Gastrocnemius medialis (tissue), 4 donors: ENCODE results near the gene PPARA. TPM values are rescaled to one million over a fixed set of nuclear protein-coding genes. Genes with fewer than 3 reads are reported as not detected.

ENCODE experiments used
- ATAC-seq, 2 donors: fragments of 150-250 bp; one replicate each; pipeline ENCODE4 v1.9.1; 2016
- DNase-seq, 2 donors: peaks; one replicate each; pipeline ENCODE4 v3.0.0-alpha.2; 2019
- H3K27ac ChIP-seq, 4 donors: fragments of 200-600 bp; sonication (generic); 1 replicate in 1 of 4; 2 replicates in 3 of 4; pipeline ENCODE4 v1.5.1; 2016 to 2018; ENCODE audit warnings: mild to moderate bottlenecking in 2 of 4, moderate library complexity in 1 of 4
- H3K27me3 ChIP-seq, 3 donors: fragments of 200-600 bp; sonication (generic) in 2 of 3; 1 replicate in 1 of 3; 2 replicates in 2 of 3; pipeline versions ENCODE4 v1.5.1 to v1.6.0; 2016 to 2019; ENCODE audit warnings: mild to moderate bottlenecking in 1 of 3, moderate library complexity in 1 of 3
- H3K36me3 ChIP-seq, 2 donors: fragments of 200-600 bp; sonication (generic) in 1 of 2; one replicate each; pipeline ENCODE4 v1.5.1; 2017 to 2018
- H3K4me1 ChIP-seq, 2 donors: fragments of 200-600 bp; sonication (generic) in 1 of 2; one replicate each; pipeline ENCODE4 v1.5.1; 2016 to 2017; ENCODE audit warnings: mild to moderate bottlenecking in 2 of 2
- H3K4me3 ChIP-seq, 4 donors: fragments of 200-600 bp; sonication (generic) in 3 of 4; 1 replicate in 1 of 4; 2 replicates in 3 of 4; pipeline ENCODE4 v1.5.1; 2016 to 2019; ENCODE audit warnings: mild to moderate bottlenecking in 2 of 4
- H3K9me3 ChIP-seq, 3 donors: fragments of 200-600 bp; sonication (generic) in 2 of 3; 1 replicate in 1 of 3; 2 replicates in 2 of 3; pipeline ENCODE4 v1.5.1; 2016 to 2019
- POLR2A ChIP-seq, 2 donors: fragments of 450-650 bp; IDR thresholded peaks; one replicate each; pipeline ENCODE4 v1.6.1; 2017; ENCODE audit warnings: antibody characterized with exemption in 2 of 2, mild to moderate bottlenecking in 2 of 2, moderate library complexity in 2 of 2
- in situ Hi-C, 4 donors: fragments of 200-750 bp; cut with MboI; loops; one replicate each; pipeline versions ENCODE4 v1.15.0 to v1.8.0; 2017; ENCODE audit warnings: low sequenced_read_pairs in 4 of 4
- intact Hi-C: fragments of 100-400 bp; cut with DNase I; formaldehyde crosslinking; loops from one replicate; pipeline ENCODE4 v1.15.1; 2023; ENCODE audit warnings: low total_unique reads
- total RNA-seq, 4 donors: library from RNA; depleted of rRNA; stranded (reverse); fragments of >200 nt; gene quantifications; one replicate each; pipeline versions ENCODE4 v1.1.0 to v1.2.3, GENCODE V29; 2016
- TF ChIP-seq, protein P1 (sequence below), 5 experiments: fragments of 450-650 bp in 3 of 5; fragments of 200-600 bp in 2 of 5; sonication (generic) in 2 of 5; IDR thresholded peaks in 4 of 5; conservative IDR thresholded peaks in 1 of 5; 1 replicate in 4 of 5; 2 replicates in 1 of 5; pipeline ENCODE4 v1.5.1; 2016 to 2019; ENCODE audit warnings: antibody characterized with exemption in 5 of 5, mild to moderate bottlenecking in 3 of 5, moderate library complexity in 3 of 5

The PPARA gene
- total RNA-seq, 4 donors from 2014 or later: 29.6 to 74.8 (median 57.9) TPM

DNA sequence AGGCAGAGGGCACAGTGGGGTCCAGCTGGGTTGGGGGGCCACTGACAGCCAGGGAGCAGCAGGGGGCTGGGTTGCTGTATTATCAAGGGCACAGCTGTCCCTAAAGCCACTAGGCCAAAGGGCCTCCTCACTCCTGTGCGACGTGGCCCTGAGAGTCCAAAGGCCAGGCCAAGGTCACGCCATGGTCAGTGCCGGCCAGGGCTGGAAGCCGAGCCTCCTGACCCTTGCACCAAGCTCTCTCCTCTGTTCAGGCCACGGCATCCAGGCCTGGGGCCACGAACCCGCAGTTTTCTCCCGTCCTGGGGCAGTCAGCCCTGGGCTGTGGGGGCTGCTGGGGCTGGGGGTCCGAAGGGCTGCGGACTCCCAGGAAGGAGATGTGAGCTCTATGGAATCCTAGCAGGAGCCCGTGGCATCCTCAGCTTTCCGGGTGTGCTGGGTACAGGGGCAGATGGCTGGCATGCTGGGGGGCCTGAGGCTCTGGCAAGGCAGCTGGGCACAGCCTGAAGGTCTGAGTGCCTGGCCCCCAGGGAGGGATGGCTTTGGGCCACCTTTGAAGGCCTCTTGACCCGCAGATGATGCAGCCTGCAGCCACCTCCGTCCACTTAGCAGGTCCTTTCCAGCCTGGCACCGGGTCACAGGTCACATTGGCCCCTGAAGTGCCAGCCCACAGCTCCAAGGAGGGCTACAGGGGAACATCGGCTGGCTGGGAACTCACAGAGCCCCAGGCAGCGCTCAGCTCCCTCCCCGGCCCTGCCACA is 17.3 kb upstream of the PPARA start:
- Histone ChIP-seq H3K36me3 (no peaks in the 10 kb centered on the region), H3K9me3 (no peaks in the 10 kb centered on the region), H3K27ac (no peak overlapping the region), H3K27me3 (no peaks in the 10 kb centered on the region), H3K4me1 (peaks cover 0 to 10% of the 10 kb centered on the region in 2 donors), H3K4me3 (no peak overlapping the region)
- no peak for TF ChIP-seq POLR2A (IDR thresholded peaks at IDR 0.05)
- TF ChIP-seq, protein P1, sequence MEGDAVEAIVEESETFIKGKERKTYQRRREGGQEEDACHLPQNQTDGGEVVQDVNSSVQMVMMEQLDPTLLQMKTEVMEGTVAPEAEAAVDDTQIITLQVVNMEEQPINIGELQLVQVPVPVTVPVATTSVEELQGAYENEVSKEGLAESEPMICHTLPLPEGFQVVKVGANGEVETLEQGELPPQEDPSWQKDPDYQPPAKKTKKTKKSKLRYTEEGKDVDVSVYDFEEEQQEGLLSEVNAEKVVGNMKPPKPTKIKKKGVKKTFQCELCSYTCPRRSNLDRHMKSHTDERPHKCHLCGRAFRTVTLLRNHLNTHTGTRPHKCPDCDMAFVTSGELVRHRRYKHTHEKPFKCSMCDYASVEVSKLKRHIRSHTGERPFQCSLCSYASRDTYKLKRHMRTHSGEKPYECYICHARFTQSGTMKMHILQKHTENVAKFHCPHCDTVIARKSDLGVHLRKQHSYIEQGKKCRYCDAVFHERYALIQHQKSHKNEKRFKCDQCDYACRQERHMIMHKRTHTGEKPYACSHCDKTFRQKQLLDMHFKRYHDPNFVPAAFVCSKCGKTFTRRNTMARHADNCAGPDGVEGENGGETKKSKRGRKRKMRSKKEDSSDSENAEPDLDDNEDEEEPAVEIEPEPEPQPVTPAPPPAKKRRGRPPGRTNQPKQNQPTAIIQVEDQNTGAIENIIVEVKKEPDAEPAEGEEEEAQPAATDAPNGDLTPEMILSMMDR (IDR thresholded peaks at IDR 0.05 in 4 of 5, conservative IDR thresholded peaks at IDR 0.05 in 1 of 5): no peak
- no peak for ATAC-seq
- in situ Hi-C loops (loop anchor here in 1 of 4 donors (25.0 kb wide), 1 partner anchor 404 kb away; the partner anchor contains the start of gene CELSR1), intact Hi-C loops (no loop called here)
- DNase-seq: no peak

DNA sequence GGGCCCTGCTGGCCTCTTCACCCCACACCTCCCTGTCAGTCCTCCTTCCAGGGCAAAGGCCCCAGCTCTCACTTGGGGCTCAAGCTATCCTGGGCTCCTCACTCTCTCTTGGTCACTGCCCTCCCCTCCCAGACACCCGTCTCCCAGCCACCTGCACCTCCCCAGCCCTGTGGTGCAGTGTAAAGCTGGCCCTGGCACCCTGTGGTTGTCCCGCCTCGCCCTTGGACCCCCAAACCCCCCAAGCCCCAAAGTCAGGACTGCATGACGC is 16.8 kb upstream of the PPARA start:
- no peak for TF ChIP-seq POLR2A (IDR thresholded peaks at IDR 0.05)
- TF ChIP-seq, protein P1 (IDR thresholded peaks at IDR 0.05 in 4 of 5, conservative IDR thresholded peaks at IDR 0.05 in 1 of 5): no peak
- no peak for DNase-seq
- Histone ChIP-seq H3K9me3 (no peaks in the 10 kb centered on the region), H3K4me3 (no peak overlapping the region), H3K36me3 (no peaks in the 10 kb centered on the region), H3K4me1 (peaks cover 0 to 10% of the 10 kb centered on the region in 2 donors), H3K27me3 (no peaks in the 10 kb centered on the region), H3K27ac (no peak overlapping the region)
- no peak for ATAC-seq
- intact Hi-C loops (no loop called here), in situ Hi-C loops (loop anchor here in 1 of 4 donors (25.0 kb wide), 1 partner anchor 404 kb away; the partner anchor contains the start of gene CELSR1)

DNA sequence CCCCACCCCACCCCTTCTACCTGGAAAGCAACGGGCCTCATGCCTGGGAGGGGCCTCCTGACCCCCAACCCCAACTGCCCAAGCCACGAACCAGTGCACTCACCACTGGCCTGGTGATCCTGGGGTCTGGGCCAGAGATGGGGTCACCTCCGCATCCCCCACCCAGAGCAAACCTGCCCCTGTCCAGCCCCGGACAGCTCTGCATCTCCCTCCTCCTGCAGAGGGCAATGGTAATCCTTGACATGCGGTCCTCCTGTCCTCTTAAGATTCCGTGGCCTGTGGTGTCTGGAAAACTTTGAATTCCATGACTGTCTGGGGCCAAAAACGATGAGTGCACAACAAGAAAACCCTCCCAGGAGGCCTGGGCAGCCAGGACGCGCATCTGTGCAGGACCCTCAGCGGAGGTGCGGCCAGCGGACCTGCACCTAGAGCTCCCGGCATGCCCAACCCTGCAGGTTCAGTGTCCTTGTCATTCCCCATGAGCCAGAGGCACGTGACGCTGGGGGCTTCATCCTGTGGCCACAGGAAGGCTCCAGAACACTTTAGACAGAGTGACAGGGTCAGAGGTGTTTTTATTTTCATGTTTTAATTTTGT is 16.1 kb upstream of the PPARA start:
- in situ Hi-C loops: loop anchor here in 1 of 4 donors (25.0 kb wide), 1 partner anchor 403 kb away; the partner anchor contains the start of gene CELSR1
- peaks cover 0 to 7% of the 10 kb centered on the region in 2 donors for H3K4me1 ChIP-seq
- TF ChIP-seq, protein P1 (IDR thresholded peaks at IDR 0.05 in 4 of 5, conservative IDR thresholded peaks at IDR 0.05 in 1 of 5): no peak
- TF ChIP-seq POLR2A (IDR thresholded peaks at IDR 0.05): no peak
- H3K27ac ChIP-seq: no peak overlapping the region
- no peak for ATAC-seq
- H3K27me3 ChIP-seq: no peaks in the 10 kb centered on the region
- no peaks in the 10 kb centered on the region for H3K36me3 ChIP-seq
- no peak for DNase-seq
- no peaks in the 10 kb centered on the region for H3K9me3 ChIP-seq
- H3K4me3 ChIP-seq: no peak overlapping the region
- intact Hi-C loops: no loop called here

DNA sequence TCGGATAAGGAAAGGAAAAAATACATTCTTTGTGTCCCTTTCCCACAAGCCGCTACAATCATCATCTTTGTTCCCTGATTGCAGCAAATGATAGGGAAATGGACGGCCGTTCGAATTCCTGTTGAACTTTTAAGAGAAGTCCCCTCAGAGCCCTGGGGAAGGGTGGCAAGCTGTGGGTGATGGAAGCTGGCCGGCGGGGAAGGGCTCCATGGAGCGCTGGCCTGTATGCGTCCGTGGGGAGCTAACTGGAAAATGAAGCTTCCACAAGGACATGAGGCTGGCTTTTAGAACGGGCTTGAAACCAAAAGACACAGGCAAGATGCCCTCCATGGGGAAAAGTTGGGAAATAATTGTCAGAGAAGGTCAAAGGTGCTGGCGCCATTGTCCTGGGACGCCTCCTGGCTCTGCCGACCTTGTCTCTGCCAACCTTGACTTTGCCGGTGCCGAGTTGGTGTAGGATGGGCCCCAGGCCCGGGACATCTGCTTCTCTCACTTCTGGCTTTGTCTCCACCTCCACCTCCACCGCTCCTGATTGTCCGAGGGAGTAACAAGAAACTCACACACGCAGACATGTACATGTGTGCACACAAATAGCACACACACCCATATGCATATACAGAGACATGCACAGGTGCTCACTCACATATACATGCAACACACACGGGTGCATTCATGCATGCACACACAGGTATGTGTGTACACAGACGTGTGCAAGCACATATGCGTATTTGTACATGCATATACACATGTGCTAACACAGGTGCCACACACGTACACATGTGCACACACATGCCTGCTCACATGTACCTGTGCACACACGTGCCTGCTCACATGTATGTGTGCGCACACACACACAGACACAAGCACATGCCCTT is 14.5 kb upstream of the PPARA start:
- in situ Hi-C loops: loop anchor here in 1 of 4 donors (25.0 kb wide), 1 partner anchor 401 kb away; the partner anchor contains the start of gene CELSR1
- intact Hi-C loops: no loop called here
- no peak for ATAC-seq
- H3K27ac ChIP-seq: no peak overlapping the region
- no peaks in the 10 kb centered on the region for H3K27me3 ChIP-seq
- H3K4me1 ChIP-seq: peaks cover 6% of the 10 kb centered on the region in 2 donors
- no peak for DNase-seq
- H3K36me3 ChIP-seq: no peaks in the 10 kb centered on the region
- H3K4me3 ChIP-seq: no peak overlapping the region
- no peaks in the 10 kb centered on the region for H3K9me3 ChIP-seq
- TF ChIP-seq, protein P1 (IDR thresholded peaks at IDR 0.05 in 4 of 5, conservative IDR thresholded peaks at IDR 0.05 in 1 of 5): no peak
- no peak for TF ChIP-seq POLR2A (IDR thresholded peaks at IDR 0.05)
